GM12874 (cell line): Measurements from ENCODE around the gene MAP6.

Source experiments
- CTCF ChIP-seq: IDR thresholded peaks from 2 replicates; pipeline ENCODE4 v1.5.1; 2011; ENCODE audit warnings: low read depth, mild to moderate bottlenecking, control low read depth, low read length, moderate library complexity; ENCODE audit not compliant: insufficient read depth

Gene MAP6

GRCh38 chr11:75565221-75565814, 103.5 kb downstream of the MAP6 start:
- TF ChIP-seq CTCF = no peak

- TF ChIP-seq CTCF = no peak
Observed at GRCh38 chr11:75563978-75564552, 104.8 kb downstream of the MAP6 start.

GRCh38 chr11:75563501-75563977, 105.3 kb downstream of the MAP6 start:
- no peak for TF ChIP-seq CTCF

- no peak for TF ChIP-seq CTCF
Observed at GRCh38 chr11:75562836-75563484, 105.9 kb downstream of the MAP6 start.

- TF ChIP-seq CTCF = no peak
Observed at GRCh38 chr11:75562048-75562835, 106.6 kb downstream of the MAP6 start, which contains the start of gene SERPINH1. TSS of gene SERPINH1 (plus strand) at chr11:75562253. CDS start at chr11:75566350, 4,097 bp downstream.

GRCh38 chr11:75561426-75562047, 107.3 kb downstream of the MAP6 start:
- no peak for TF ChIP-seq CTCF
